Gastroesophageal sphincter (tissue), 4 donors: ENCODE measurements around the gene NCK2. TPM values are rescaled to one million over a fixed set of nuclear protein-coding genes. Genes with fewer than 3 reads are reported as not detected.

Experiments
- ATAC-seq: fragments of 150-250 bp; one replicate; pipeline ENCODE4 v1.9.1; 2016; ENCODE audit warnings: mild to moderate bottlenecking, moderate library complexity
- H3K27ac ChIP-seq, 4 donors: fragments of 200-600 bp; sonication (generic) in 3 of 4; 1 replicate in 3 of 4; 2 replicates in 1 of 4; pipeline ENCODE4 v1.5.1; 2016 to 2019
- H3K27me3 ChIP-seq: fragments of 200-600 bp; sonication (generic); one replicate; pipeline ENCODE4 v1.5.1; 2019
- H3K36me3 ChIP-seq, 2 donors: fragments of 200-600 bp; sonication (generic); one replicate each; pipeline ENCODE4 v1.5.1; 2019; ENCODE audit warnings: control low read depth in 1 of 2
- H3K4me1 ChIP-seq, 3 donors: fragments of 200-600 bp; sonication (generic); 1 replicate in 2 of 3; 2 replicates in 1 of 3; pipeline ENCODE4 v1.5.1; 2016 to 2019; ENCODE audit warnings: control low read depth in 2 of 3
- H3K4me3 ChIP-seq, 2 donors: fragments of 200-600 bp; sonication (generic); one replicate each; pipeline ENCODE4 v1.5.1; 2019; ENCODE audit warnings: mild to moderate bottlenecking in 1 of 2, moderate library complexity in 1 of 2
- H3K9me3 ChIP-seq, 3 donors: fragments of 200-600 bp; sonication (generic); one replicate each; pipeline ENCODE4 v1.5.1; 2017 to 2019; ENCODE audit warnings: control low read depth in 2 of 3
- EP300 ChIP-seq: sonication (generic); formaldehyde crosslinking; IDR thresholded peaks from one replicate; pipeline ENCODE4 v1.6.1; 2017; ENCODE audit warnings: antibody characterized with exemption, mild to moderate bottlenecking
- POLR2A ChIP-seq, 2 donors: fragments of 450-650 bp; IDR thresholded peaks; one replicate each; pipeline ENCODE4 v1.6.1; 2017; ENCODE audit warnings: antibody characterized with exemption in 2 of 2, mild to moderate bottlenecking in 2 of 2, moderate library complexity in 1 of 2
- POLR2AphosphoS5 ChIP-seq: sonication (generic); formaldehyde crosslinking; IDR thresholded peaks from one replicate; pipeline ENCODE4 v1.6.1; 2017; ENCODE audit warnings: antibody characterized with exemption
- WGBS, 2 donors: methylation state at CpG; one replicate each; pipeline ENCODE4 v1.1.5; 2018; ENCODE audit warnings: low coverage in 1 of 2; 5-methylcytosine and 5-hydroxymethylcytosine counted together
- total RNA-seq, 4 donors: library from RNA; depleted of rRNA; stranded (reverse); fragments of >200 nt; gene quantifications; one replicate each; pipeline ENCODE4 v1.1.0, GENCODE V29; 2016
- TF ChIP-seq, protein P1 (sequence below), 4 experiments: fragments of 200-600 bp in 2 of 4; fragments of 450-650 bp in 2 of 4; sonication (generic) in 1 of 4; IDR thresholded peaks; one replicate each; pipeline ENCODE4 v1.5.1; 2017 to 2019; ENCODE audit warnings: antibody characterized with exemption in 4 of 4, mild to moderate bottlenecking in 2 of 4, moderate library complexity in 2 of 4

Gene NCK2
- total RNA-seq, 4 donors from 2014 or later = 63.0 to 131 (median 89.5) TPM

DNA sequence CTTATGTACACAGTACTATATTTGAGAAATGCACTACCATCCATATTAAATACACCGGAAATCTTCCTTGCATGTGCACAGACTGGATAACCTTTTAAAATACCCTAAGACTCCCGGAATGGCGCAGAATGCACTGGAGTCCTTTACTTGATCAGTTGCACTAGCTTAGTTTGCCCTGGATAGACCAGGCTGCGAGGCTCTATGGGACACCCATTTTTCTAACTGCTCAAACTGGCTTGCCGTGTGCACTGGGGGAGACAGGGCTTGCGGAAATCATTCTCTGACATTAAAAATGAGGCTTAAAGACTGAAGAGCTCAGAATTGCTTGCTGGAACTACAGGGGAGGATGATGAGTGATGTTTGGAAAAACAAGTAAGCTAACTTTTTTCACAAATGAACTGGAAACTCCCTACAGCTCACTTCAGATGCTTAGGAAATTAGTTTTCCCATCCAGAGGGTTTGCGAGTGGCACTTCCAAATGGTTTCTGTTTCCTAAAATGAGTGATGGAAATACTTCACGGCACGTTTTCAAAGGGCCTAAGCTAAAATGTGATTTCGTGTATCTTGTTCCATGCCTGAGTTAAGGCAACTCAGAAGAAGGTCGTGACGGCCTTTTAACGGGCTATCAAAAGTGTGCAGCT, 2.7 kb downstream of the NCK2 start:
- WGBS, 2 donors = 46 to 51% methylated on average over 8 to 9 of the region's 13 CpGs
- Histone ChIP-seq H3K27ac (peak overlapping the region in 3 of 4 donors; percentile 9 to 92 (median 91)), H3K36me3 (no peaks in the 10 kb centered on the region), H3K27me3 (no peaks in the 10 kb centered on the region), H3K4me1 (peaks cover 0 to 72% (median 22%) of the 10 kb centered on the region in 3 donors), H3K9me3 (no peaks in the 10 kb centered on the region), H3K4me3 (peak overlapping the region in 1 of 2 donors; percentile 95)
- no peak for ATAC-seq
- TF ChIP-seq POLR2A (IDR thresholded peaks at IDR 0.05) (no peak), POLR2AphosphoS5 (no peak), EP300 (no peak)
- TF ChIP-seq, protein P1, sequence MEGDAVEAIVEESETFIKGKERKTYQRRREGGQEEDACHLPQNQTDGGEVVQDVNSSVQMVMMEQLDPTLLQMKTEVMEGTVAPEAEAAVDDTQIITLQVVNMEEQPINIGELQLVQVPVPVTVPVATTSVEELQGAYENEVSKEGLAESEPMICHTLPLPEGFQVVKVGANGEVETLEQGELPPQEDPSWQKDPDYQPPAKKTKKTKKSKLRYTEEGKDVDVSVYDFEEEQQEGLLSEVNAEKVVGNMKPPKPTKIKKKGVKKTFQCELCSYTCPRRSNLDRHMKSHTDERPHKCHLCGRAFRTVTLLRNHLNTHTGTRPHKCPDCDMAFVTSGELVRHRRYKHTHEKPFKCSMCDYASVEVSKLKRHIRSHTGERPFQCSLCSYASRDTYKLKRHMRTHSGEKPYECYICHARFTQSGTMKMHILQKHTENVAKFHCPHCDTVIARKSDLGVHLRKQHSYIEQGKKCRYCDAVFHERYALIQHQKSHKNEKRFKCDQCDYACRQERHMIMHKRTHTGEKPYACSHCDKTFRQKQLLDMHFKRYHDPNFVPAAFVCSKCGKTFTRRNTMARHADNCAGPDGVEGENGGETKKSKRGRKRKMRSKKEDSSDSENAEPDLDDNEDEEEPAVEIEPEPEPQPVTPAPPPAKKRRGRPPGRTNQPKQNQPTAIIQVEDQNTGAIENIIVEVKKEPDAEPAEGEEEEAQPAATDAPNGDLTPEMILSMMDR (IDR thresholded peaks at IDR 0.05) = no peak

DNA sequence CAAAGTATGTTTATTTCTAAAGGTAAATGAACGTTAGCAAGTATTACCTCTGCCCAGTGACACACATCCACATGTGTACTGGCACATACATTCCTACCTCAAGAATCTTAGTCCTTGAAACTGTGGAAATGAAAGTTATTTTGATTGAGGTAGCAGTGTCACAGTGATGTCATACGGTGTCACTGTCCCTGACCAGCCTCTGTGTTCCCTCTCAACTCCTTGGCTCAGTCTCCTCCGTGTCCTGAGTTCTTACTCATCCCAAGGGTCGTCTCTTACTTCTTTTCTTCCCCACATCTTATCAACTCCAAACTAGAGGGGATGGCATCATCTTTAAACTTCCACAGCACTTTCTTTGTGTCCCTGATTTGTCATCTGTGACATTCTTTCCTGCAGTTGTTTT, 3.3 kb downstream of the NCK2 start:
- 60 to 65% methylated on average over 4 of the region's 4 CpGs for WGBS, 2 donors
- no peaks in the 10 kb centered on the region for H3K9me3 ChIP-seq
- no peaks in the 10 kb centered on the region for H3K27me3 ChIP-seq
- H3K4me1 ChIP-seq = peaks cover 0 to 72% (median 22%) of the 10 kb centered on the region in 3 donors
- peak overlapping the region in 3 of 4 donors; percentile 9 to 92 (median 91) for H3K27ac ChIP-seq
- no peak for TF ChIP-seq POLR2AphosphoS5
- TF ChIP-seq, protein P1 (IDR thresholded peaks at IDR 0.05) = no peak
- no peak for TF ChIP-seq EP300
- TF ChIP-seq POLR2A (IDR thresholded peaks at IDR 0.05) = no peak
- no peaks in the 10 kb centered on the region for H3K36me3 ChIP-seq
- no peak overlapping the region for H3K4me3 ChIP-seq
- no peak for ATAC-seq

DNA sequence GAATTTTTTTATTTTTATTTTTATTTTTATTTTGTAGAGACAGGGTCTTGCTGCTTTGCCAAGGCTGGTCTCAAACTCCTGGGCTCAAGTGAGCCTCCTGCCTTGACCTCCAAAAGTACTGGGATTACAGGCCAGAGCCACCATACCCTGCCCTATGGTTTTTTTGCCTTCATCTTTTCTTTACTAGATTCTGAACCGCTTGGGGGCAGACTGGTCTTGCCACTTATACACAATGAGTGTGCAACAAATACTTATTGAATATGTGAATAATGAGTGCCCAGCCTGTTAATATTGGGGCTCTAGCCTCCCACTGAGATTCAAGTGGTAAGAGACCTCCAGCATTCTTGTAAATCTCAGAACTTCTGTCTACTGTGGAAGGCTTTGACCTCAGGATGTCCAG, 3.9 kb downstream of the NCK2 start:
- no peak overlapping the region for H3K4me3 ChIP-seq
- peaks cover 0 to 76% (median 22%) of the 10 kb centered on the region in 3 donors for H3K4me1 ChIP-seq
- no peak for TF ChIP-seq EP300
- TF ChIP-seq, protein P1 (IDR thresholded peaks at IDR 0.05) = no peak
- no peak for TF ChIP-seq POLR2AphosphoS5
- TF ChIP-seq POLR2A (IDR thresholded peaks at IDR 0.05) = no peak
- H3K27me3 ChIP-seq = no peaks in the 10 kb centered on the region
- H3K27ac ChIP-seq = no peak overlapping the region
- H3K9me3 ChIP-seq = no peaks in the 10 kb centered on the region
- no peak for ATAC-seq
- 33% methylated on average over 1 of the region's 1 CpG; no CpG with 5 or more reads in 1 of the 2 donors for WGBS, 2 donors
- H3K36me3 ChIP-seq = no peaks in the 10 kb centered on the region

DNA sequence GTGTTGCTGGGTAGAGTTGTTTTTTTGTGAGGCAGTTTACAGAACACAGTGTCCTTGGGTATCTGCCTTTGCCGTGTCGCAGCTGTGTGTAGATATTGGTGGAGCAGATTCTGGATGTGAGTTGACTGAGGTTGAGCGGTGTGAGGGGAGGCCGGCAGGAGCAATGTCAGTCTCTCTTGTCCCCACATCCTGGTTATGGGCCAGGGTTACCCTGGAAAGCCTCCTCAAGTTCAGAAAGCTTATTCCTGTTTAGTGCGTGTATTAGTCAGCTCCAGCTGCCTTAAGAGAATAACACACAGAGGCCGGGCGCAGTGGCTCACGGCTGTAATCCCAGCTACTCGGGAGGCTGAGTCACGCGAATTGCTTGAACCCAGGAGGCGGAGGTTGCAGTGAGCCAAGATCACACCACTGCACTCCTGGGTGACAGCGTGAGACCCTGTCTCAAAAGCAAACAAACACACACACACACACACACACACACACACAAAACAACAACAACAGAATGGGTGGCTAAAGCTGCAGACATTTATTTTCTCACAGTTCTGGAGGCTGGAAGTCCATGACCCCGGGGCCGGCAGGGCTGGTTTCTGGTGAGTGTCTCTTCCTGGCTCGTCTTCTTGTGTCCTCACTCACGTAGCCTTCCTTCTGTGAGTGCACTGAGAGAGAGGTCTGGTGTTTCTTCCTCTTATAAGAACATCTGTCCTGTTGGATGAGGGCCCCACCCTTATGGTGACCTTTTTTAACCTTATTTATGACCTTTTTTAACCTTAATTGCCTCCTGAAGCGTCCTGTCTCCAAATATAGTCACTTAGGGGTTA, 5.1 kb downstream of the NCK2 start:
- TF ChIP-seq POLR2A (IDR thresholded peaks at IDR 0.05) = no peak
- no peak for TF ChIP-seq EP300
- H3K4me1 ChIP-seq = peaks cover 0 to 81% (median 18%) of the 10 kb centered on the region in 3 donors
- no peak for ATAC-seq

DNA sequence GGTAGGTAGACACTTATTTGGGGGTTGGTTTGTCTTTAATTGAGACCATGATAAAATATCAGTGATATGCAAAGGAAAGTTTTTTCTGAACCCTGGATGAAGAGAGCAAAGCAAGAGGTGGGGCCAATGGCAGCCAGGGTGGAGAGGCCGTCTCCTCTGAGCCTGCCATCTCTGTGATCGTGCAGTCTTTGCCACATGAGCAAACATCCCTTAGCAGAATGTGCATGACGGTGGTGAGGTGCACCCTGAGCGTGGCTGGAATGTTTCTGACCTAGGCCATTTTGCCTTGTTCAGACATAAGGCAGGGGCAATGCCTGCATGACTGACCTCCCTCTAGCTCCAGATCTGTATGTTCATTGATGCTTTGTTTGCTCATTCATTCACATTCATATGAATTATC, 6.0 kb downstream of the NCK2 start:
- no peak overlapping the region for H3K4me3 ChIP-seq
- H3K4me1 ChIP-seq = peaks cover 0 to 87% (median 22%) of the 10 kb centered on the region in 3 donors
- no peak overlapping the region for H3K27ac ChIP-seq
- ATAC-seq = no peak
- H3K36me3 ChIP-seq = no peaks in the 10 kb centered on the region
- no peaks in the 10 kb centered on the region for H3K27me3 ChIP-seq
- H3K9me3 ChIP-seq = no peaks in the 10 kb centered on the region
- WGBS, 2 donors = 92 to 100% methylated on average over 2 to 4 of the region's 4 CpGs
- TF ChIP-seq POLR2A (IDR thresholded peaks at IDR 0.05) (no peak), EP300 (no peak), POLR2AphosphoS5 (no peak)
- TF ChIP-seq, protein P1 (IDR thresholded peaks at IDR 0.05) = no peak

More for the DNA sequence above, 5.1 kb downstream of the NCK2 start:
- Histone ChIP-seq H3K27me3 (no peaks in the 10 kb centered on the region), H3K4me3 (no peak overlapping the region), H3K27ac (no peak overlapping the region), H3K9me3 (no peaks in the 10 kb centered on the region), H3K36me3 (no peaks in the 10 kb centered on the region)
- WGBS, 2 donors = 81 to 90% methylated on average over 5 of the region's 18 CpGs
